Thoracic aorta (tissue), 2 donors: Measurements from ENCODE around the gene CPNE7. TPM values are rescaled to one million over a fixed set of nuclear protein-coding genes. Genes with fewer than 3 reads are reported as not detected.
"Not testable (repeated sequence)": the region's sequence is repeated elsewhere in the genome, so short reads cannot be mapped to it uniquely, and the experiment has no call there.

ENCODE experiments used
- ATAC-seq: fragments of 150-250 bp; one replicate; pipeline ENCODE4 v1.8.0; 2017; ENCODE audit warnings: low read depth; ENCODE audit not compliant: insufficient number of reproducible peaks, low FRiP score
- DNase-seq: peaks from one replicate; pipeline ENCODE4 v3.0.0-alpha.2; 2020; ENCODE audit warnings: low spot score
- H3K27ac ChIP-seq, 2 donors: fragments of 200-600 bp; sonication (generic); 1 replicate in 1 of 2; 2 replicates in 1 of 2; pipeline ENCODE4 v1.5.1; 2016; ENCODE audit warnings: mild to moderate bottlenecking in 2 of 2, moderate library complexity in 2 of 2
- H3K27me3 ChIP-seq: fragments of 200-600 bp; sonication (generic); replicated peaks from 2 replicates; pipeline ENCODE4 v1.6.0; 2016; ENCODE audit warnings: mild to moderate bottlenecking; ENCODE audit not compliant: insufficient read depth
- H3K36me3 ChIP-seq: fragments of 200-600 bp; sonication (generic); one replicate; pipeline ENCODE4 v1.5.1; 2016
- H3K4me1 ChIP-seq, 2 donors: fragments of 200-600 bp; sonication (generic); 1 replicate in 1 of 2; 2 replicates in 1 of 2; pipeline versions ENCODE4 v1.5.1 to v1.6.0; 2016; ENCODE audit warnings: low read depth in 2 of 2, mild to moderate bottlenecking in 1 of 2; ENCODE audit not compliant: control insufficient read depth in 1 of 2
- H3K4me3 ChIP-seq: fragments of 200-600 bp; sonication (generic); 2 replicates; pipeline ENCODE4 v1.5.1; 2016; ENCODE audit warnings: mild to moderate bottlenecking
- H3K9me3 ChIP-seq: fragments of 200-600 bp; sonication (generic); 2 replicates; pipeline ENCODE4 v1.5.1; 2016
- CTCF ChIP-seq: fragments of 200-600 bp; sonication (generic); IDR thresholded peaks from one replicate; pipeline ENCODE4 v1.5.1; 2019; ENCODE audit warnings: antibody characterized with exemption
- total RNA-seq, 2 donors: library from RNA; depleted of rRNA; stranded (reverse); fragments of >200 nt; gene quantifications; one replicate each; pipeline versions ENCODE4 v1.1.0 to v1.2.3, GENCODE V29; 2016

CPNE7 gene
- total RNA-seq, 2 donors from 2014 or later: not detected

DNA sequence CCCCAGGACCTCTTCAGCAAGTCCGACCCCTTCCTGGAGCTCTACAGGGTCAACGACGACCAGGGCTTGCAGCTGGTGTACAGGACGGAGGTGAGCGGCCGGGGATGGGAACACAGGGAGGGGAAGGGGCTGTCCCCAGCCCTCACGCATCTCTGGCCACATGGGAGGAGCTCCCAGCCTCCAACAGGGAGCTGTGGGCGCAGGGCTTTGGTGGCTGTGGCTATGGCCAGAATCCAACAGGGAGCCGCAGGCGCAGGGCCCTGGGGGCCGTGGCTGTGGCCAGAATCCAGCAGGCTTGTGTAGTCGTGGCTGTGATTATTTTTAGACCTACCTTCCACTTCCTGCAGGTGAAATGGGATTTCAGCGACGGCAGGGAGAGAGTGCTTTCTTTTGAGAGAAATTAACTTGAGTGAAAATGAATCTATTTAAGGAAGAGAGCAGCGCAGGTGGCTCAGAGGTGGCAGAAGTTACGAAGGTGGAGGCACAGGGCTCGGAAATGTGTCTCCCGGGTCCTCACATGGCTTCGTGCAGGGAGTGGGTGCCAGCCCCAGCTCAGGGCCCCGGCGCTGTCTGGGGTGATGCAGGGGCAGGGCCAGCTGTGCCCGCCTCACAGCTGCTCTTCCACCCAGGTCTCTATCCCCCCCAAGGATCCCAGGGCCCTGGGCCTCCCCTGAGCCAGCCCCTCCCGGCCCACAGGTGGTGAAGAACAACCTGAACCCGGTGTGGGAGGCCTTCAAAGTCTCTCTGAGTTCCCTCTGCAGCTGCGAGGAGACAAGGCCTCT, 9.4 kb downstream of the CPNE7 start:
- H3K9me3 ChIP-seq: no peaks in the 10 kb centered on the region
- no peak overlapping the region for H3K27ac ChIP-seq
- H3K36me3 ChIP-seq: no peaks in the 10 kb centered on the region
- no peak for TF ChIP-seq CTCF
- no peaks in the 10 kb centered on the region for H3K4me1 ChIP-seq
- no peak for ATAC-seq
- H3K4me3 ChIP-seq: no peak overlapping the region
- DNase-seq: no peak
- H3K27me3 ChIP-seq: no peaks in the 10 kb centered on the region

DNA sequence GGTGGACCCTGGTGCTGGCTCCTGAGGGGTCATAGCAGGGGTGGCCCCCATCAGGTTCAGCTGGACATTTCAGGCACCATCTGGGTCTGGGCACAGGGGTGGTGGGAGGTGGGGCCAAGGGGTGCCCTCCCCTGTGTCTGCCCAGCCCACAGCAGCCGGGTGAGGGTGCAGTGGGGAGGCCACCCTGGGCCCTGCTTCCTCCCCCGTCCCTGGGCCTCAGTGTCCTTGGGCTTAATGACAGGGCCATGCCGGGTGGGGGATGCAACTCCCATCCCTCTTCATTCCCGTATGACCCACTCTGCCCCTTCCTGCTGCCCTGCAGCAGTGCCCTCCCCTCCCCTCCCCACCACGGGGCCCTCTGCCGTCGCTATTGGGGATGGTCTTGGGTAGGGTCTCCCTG, 10.7 kb downstream of the CPNE7 start:
- H3K4me3 ChIP-seq: no peak overlapping the region
- ATAC-seq: no peak

GRCh38 chr16:89586853-89587252, 11.3 kb downstream of the CPNE7 start:
- Histone ChIP-seq H3K27me3 (no peaks in the 10 kb centered on the region), H3K36me3 (no peaks in the 10 kb centered on the region), H3K9me3 (no peaks in the 10 kb centered on the region), H3K27ac (no peak overlapping the region), H3K4me3 (no peak overlapping the region), H3K4me1 (no peaks in the 10 kb centered on the region)
- ATAC-seq (no peak), DNase-seq (no peak)
- no peak for TF ChIP-seq CTCF

More for the DNA sequence above, 10.7 kb downstream of the CPNE7 start:
- DNase-seq: no peak
- Histone ChIP-seq H3K36me3 (no peaks in the 10 kb centered on the region), H3K27ac (no peak overlapping the region), H3K4me1 (no peaks in the 10 kb centered on the region), H3K27me3 (no peaks in the 10 kb centered on the region), H3K9me3 (no peaks in the 10 kb centered on the region)
- TF ChIP-seq CTCF: no peak

DNA sequence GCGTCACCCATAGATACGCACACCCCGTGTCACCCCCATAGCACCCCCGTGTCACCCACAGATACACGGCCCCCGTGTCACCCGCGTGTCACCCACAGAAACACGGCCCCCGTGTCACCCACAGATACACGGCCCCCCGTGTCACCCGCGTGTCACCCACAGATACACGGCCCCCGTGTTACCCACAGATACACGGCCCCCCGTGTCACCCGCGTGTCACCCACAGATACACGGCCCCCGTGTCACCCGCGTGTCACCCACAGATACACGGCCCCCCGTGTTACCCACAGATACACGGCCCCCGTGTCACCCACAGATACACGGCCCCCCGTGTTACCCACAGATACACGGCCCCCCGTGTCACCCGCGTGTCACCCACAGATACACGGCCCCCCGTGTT, 12.1 kb downstream of the CPNE7 start:
- not testable (repeated sequence) for H3K9me3 ChIP-seq, DNase-seq, H3K4me3 ChIP-seq, H3K36me3 ChIP-seq, H3K27ac ChIP-seq, H3K27me3 ChIP-seq, H3K4me1 ChIP-seq, ATAC-seq

DNA sequence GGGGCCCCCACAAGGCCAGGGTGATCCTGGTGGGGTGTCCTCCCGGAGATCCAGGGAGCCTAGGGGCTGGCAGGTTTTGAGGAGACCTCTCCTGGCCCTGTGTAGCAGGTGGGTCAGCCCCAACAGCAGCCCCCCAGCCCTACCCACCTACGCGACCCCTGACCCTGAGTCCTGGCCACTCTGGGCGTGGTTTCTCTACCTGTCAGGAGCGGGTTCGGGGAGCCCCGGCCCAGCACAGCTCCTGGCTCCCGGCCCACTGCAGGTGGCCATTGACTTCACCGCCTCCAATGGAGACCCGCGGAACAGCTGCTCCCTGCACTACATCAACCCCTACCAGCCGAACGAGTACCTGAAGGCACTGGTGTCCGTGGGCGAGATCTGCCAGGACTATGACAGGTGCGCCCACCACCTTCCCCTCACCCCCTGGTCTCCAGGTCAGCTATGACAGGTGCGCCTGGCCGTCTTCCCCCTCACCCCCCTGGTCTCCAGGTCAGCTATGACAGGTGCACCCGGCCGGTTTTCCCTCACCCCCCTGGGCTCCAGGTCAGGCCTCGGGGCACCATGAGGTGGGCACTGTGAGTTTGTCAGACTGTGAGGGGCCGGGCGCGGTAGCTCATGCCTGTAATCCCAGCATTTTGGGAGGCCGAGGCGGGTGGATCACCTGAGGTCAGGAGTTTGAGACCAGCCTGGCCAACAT, 13.0 kb downstream of the CPNE7 start:
- H3K9me3 ChIP-seq: no peaks in the 10 kb centered on the region
- H3K4me3 ChIP-seq: no peak overlapping the region
- ATAC-seq: no peak
- DNase-seq: no peak
- H3K4me1 ChIP-seq: no peaks in the 10 kb centered on the region
- no peak for TF ChIP-seq CTCF
- H3K36me3 ChIP-seq: no peaks in the 10 kb centered on the region
- H3K27ac ChIP-seq: no peak overlapping the region
- H3K27me3 ChIP-seq: no peaks in the 10 kb centered on the region
